IPS DF 19.7 (cell line): Measurements from ENCODE around the gene FAM184B.
A peak's percentile ranks its signal among the peaks of the same experiment; 100 is the strongest.

Experiments
- DNase-seq: peaks from one replicate; pipeline ENCODE4 v3.0.0-alpha.2; 2013; ENCODE audit warnings: low read depth, low spot score

Gene FAM184B

GRCh38 chr4:17773135-17773698, 8.2 kb downstream of the FAM184B start:
- no peak for DNase-seq

- DNase-seq: no peak
These were observed 10.0 kb downstream of the FAM184B start for GRCh38 chr4:17771284-17771908.

GRCh38 chr4:17770845-17771244, 10.6 kb downstream of the FAM184B start:
- DNase-seq: no peak

- no peak for DNase-seq
These were observed 11.8 kb downstream of the FAM184B start for GRCh38 chr4:17769406-17770174.

GRCh38 chr4:17766826-17767458, 14.5 kb downstream of the FAM184B start:
- DNase-seq: no peak

GRCh38 chr4:17765514-17766286, 15.7 kb downstream of the FAM184B start:
- DNase-seq: no peak

GRCh38 chr4:17763931-17764330, 17.5 kb downstream of the FAM184B start:
- DNase-seq: no peak

GRCh38 chr4:17763416-17763815, 18.0 kb downstream of the FAM184B start:
- no peak for DNase-seq

GRCh38 chr4:17762726-17763125, 18.7 kb downstream of the FAM184B start:
- DNase-seq: no peak

GRCh38 chr4:17761062-17761461, 20.4 kb downstream of the FAM184B start:
- DNase-seq: no peak

- DNase-seq: peak; percentile 25
These were observed 20.8 kb downstream of the FAM184B start for GRCh38 chr4:17760626-17761025.

GRCh38 chr4:17758485-17758884, 22.9 kb downstream of the FAM184B start:
- no peak for DNase-seq

- no peak for DNase-seq
These were observed 23.8 kb downstream of the FAM184B start for GRCh38 chr4:17757621-17758020.

GRCh38 chr4:17753646-17754045, 27.8 kb downstream of the FAM184B start:
- DNase-seq: no peak

- no peak for DNase-seq
These were observed 40.7 kb downstream of the FAM184B start for GRCh38 chr4:17740702-17741101.

- no peak for DNase-seq
These were observed 44.9 kb downstream of the FAM184B start for GRCh38 chr4:17736484-17736883.

GRCh38 chr4:17726911-17727310, 54.5 kb downstream of the FAM184B start:
- no peak for DNase-seq

GRCh38 chr4:17723648-17724047, 57.8 kb downstream of the FAM184B start:
- DNase-seq: no peak

- DNase-seq: no peak
These were observed 59.1 kb downstream of the FAM184B start for GRCh38 chr4:17722356-17722700.

GRCh38 chr4:17721496-17722355, 59.7 kb downstream of the FAM184B start:
- DNase-seq: no peak

GRCh38 chr4:17719106-17719505, 62.3 kb downstream of the FAM184B start:
- DNase-seq: no peak
